PC-3 (cell line): Measurements from ENCODE around the gene SRR. TPM values are rescaled to one million over a fixed set of nuclear protein-coding genes. Genes with fewer than 3 reads are reported as not detected.

ENCODE experiments used
- ATAC-seq: fragments of 200-7000 bp; cut with Tn5 transposase; 2 replicates; pipeline ENCODE4 v1.9.1; 2020; ENCODE audit warnings: mild to moderate bottlenecking, moderate library complexity
- BruUV-seq: library from RNA; stranded (reverse); fragments of 400-500 nt; replicated peaks from 2 replicates; lab custom pipeline; 2021; lab: Mats Ljungman, UMichigan
- CTCF ChIA-PET: fragments of 300-600 bp; sonication (Branson Sonifier 250); formaldehyde crosslinking; loops from one replicate; lab custom pipeline; 2022; ENCODE audit warnings: antibody characterized with exemption; lab: Charles Lee
- POLR2A ChIA-PET: fragments of 300-600 bp; sonication (Branson Sonifier 250); formaldehyde crosslinking; loops from one replicate; lab custom pipeline; 2022; ENCODE audit warnings: antibody characterized with exemption; ENCODE audit not compliant: unreplicated experiment; lab: Charles Lee
- DNase-seq: peaks from one replicate; pipeline ENCODE4 v3.0.0-alpha.2; 2015
- H2AFZ ChIP-seq: fragments of 300-600 bp; sonication (generic); 2 replicates; pipeline ENCODE4 v1.6.0; 2016; ENCODE audit warnings: antibody characterized with exemption, low read length
- H3F3A ChIP-seq: fragments of 300-600 bp; sonication (generic); one replicate; pipeline ENCODE4 v1.6.0; 2017; ENCODE audit warnings: antibody characterized with exemption, low read length, control low read depth, mild to moderate bottlenecking; ENCODE audit not compliant: unreplicated experiment
- H3K27ac ChIP-seq: fragments of 300-600 bp; sonication (generic); 2 replicates; pipeline ENCODE4 v1.5.1; 2016; ENCODE audit warnings: mild to moderate bottlenecking, low read length
- H3K27me3 ChIP-seq: fragments of 300-600 bp; sonication (generic); 2 replicates; pipeline ENCODE4 v1.6.1; 2016; ENCODE audit warnings: low read length, mixed read lengths
- H3K36me3 ChIP-seq: fragments of 300-600 bp; sonication (generic); 2 replicates; pipeline ENCODE4 v1.6.1; 2016; ENCODE audit warnings: low read depth, mixed run types, low read length, mixed read lengths
- H3K4me1 ChIP-seq: fragments of 300-600 bp; sonication (generic); 2 replicates; pipeline ENCODE4 v1.5.1; 2016; ENCODE audit warnings: low read length; ENCODE audit not compliant: insufficient read depth
- H3K4me2 ChIP-seq: fragments of 300-600 bp; sonication (generic); 2 replicates; pipeline ENCODE4 v1.6.0; 2016; ENCODE audit warnings: low read length
- H3K4me3 ChIP-seq: fragments of 300-600 bp; sonication (generic); 2 replicates; pipeline ENCODE4 v1.5.1; 2016; ENCODE audit warnings: mild to moderate bottlenecking, low read length, mixed read lengths
- H3K79me2 ChIP-seq: fragments of 300-600 bp; sonication (generic); 2 replicates; pipeline ENCODE4 v1.6.1; 2017; ENCODE audit warnings: low read length, mixed read lengths
- H3K9ac ChIP-seq: fragments of 300-600 bp; sonication (generic); 2 replicates; pipeline ENCODE4 v1.6.0; 2016; ENCODE audit warnings: mild to moderate bottlenecking, low read length
- H3K9me2 ChIP-seq: fragments of 300-600 bp; sonication (generic); replicated peaks from 2 replicates; pipeline ENCODE4 v1.6.1; 2016; ENCODE audit warnings: mixed run types, low read length, mixed read lengths
- H3K9me3 ChIP-seq: fragments of 300-600 bp; sonication (generic); 2 replicates; pipeline ENCODE4 v1.6.1; 2016; ENCODE audit warnings: low read length, mixed read lengths
- H4K20me1 ChIP-seq: fragments of 300-600 bp; sonication (generic); 2 replicates; pipeline ENCODE4 v1.6.1; 2016; ENCODE audit warnings: low read length, mixed read lengths
- CTCF ChIP-seq: fragments of 300-600 bp; sonication (generic); conservative IDR thresholded peaks from 2 replicates; pipeline ENCODE4 v1.5.1; 2017; ENCODE audit warnings: antibody characterized with exemption, low read depth, mild to moderate bottlenecking, low read length
- EZH2 ChIP-seq: fragments of 300-600 bp; sonication (generic); IDR thresholded peaks from one replicate; pipeline ENCODE4 v1.6.1; 2017; ENCODE audit warnings: antibody characterized with exemption, mild to moderate bottlenecking, low read length; ENCODE audit not compliant: unreplicated experiment
- EZH2phosphoT487 ChIP-seq: fragments of 300-600 bp; sonication (generic); IDR thresholded peaks from 2 replicates; pipeline ENCODE4 v1.6.1; 2018; ENCODE audit warnings: mild to moderate bottlenecking, antibody characterized with exemption, low read length, borderline replicate concordance
- intact Hi-C: fragments of 100-400 bp; cut with micrococcal nuclease; formaldehyde crosslinking; loops from 2 replicates; pipeline ENCODE4 v1.9.0; 2023
- total RNA-seq: library from RNA; depleted of rRNA; stranded (reverse); fragments of >200 nt; gene quantifications from 2 replicates; pipeline ENCODE4 v1.2.3, GENCODE V29; 2014

SRR gene
- total RNA-seq, 1 experiment from 2014 or later = 12.0 TPM

DNA sequence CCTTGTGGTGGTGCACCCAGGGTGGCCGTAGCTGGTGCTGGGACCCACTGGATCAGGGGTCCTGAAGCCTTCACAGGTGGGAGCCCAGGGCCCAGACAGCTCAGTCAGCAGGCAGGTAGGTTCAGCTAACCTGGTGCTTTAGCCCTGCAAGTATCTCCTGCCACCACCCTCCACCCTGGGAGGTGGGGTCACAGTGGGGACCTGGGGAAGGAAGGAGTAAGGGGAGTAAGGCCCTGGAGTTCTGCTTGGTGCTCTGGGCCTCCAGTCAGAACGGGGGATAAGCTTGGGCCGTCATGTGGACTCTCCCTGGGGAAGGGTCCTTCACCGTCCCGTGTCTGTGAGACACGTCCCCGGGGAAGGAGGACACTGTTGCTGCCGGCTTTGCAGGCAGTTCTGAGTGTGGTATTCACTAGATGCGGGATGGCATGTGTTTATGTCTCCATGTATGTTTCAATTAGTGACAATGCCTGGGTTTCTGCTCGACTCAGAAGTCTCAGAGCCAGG is 54.2 kb downstream of the SRR start:
- no peak for DNase-seq
- Histone ChIP-seq H3K9ac (no peak overlapping the region), H3K9me3 (no peaks in the 10 kb centered on the region), H3K79me2 (no peaks in the 10 kb centered on the region), H3K36me3 (no peaks in the 10 kb centered on the region), H3K9me2 (no peaks in the 10 kb centered on the region), H3K27me3 (no peaks in the 10 kb centered on the region), H3K27ac (no peak overlapping the region), H4K20me1 (no peaks in the 10 kb centered on the region), H3K4me2 (no peak overlapping the region), H3K4me1 (peaks cover 24% of the 10 kb centered on the region), H3F3A (no peaks in the 10 kb centered on the region), H2AFZ (no peak overlapping the region), H3K4me3 (no peak overlapping the region)
- intact Hi-C loops = loop anchor here (2.0 kb wide), 1 partner anchor 43 kb away; the partner anchor contains the start of gene MNT
- BruUV-seq = no TSS peak
- no peak for ATAC-seq
- ChIA-PET CTCF (no interaction called here), POLR2A (no interaction called here)
- TF ChIP-seq EZH2 (no peak), EZH2phosphoT487 (no peak), CTCF (no peak)

GRCh38 chr17:2361010-2361760 is 57.4 kb downstream of the SRR start:
- H3K4me3 ChIP-seq = no peak overlapping the region
- H3K9ac ChIP-seq = no peak overlapping the region
- H3K27me3 ChIP-seq = no peaks in the 10 kb centered on the region
- no peaks in the 10 kb centered on the region for H3K36me3 ChIP-seq
- BruUV-seq = no TSS peak
- H2AFZ ChIP-seq = no peak overlapping the region
- intact Hi-C loops = no loop called here
- no peak overlapping the region for H3K4me2 ChIP-seq
- no peaks in the 10 kb centered on the region for H4K20me1 ChIP-seq
- POLR2A ChIA-PET = no interaction called here
- no peak for DNase-seq
- no peaks in the 10 kb centered on the region for H3K9me3 ChIP-seq
- no peak overlapping the region for H3K27ac ChIP-seq
- CTCF ChIA-PET = no interaction called here
- no peaks in the 10 kb centered on the region for H3K79me2 ChIP-seq
- no peak for TF ChIP-seq EZH2
- no peak for TF ChIP-seq EZH2phosphoT487
- no peak for TF ChIP-seq CTCF
- ATAC-seq = no peak
- H3K9me2 ChIP-seq = no peaks in the 10 kb centered on the region
- H3F3A ChIP-seq = no peaks in the 10 kb centered on the region
- H3K4me1 ChIP-seq = peaks cover 17% of the 10 kb centered on the region

DNA sequence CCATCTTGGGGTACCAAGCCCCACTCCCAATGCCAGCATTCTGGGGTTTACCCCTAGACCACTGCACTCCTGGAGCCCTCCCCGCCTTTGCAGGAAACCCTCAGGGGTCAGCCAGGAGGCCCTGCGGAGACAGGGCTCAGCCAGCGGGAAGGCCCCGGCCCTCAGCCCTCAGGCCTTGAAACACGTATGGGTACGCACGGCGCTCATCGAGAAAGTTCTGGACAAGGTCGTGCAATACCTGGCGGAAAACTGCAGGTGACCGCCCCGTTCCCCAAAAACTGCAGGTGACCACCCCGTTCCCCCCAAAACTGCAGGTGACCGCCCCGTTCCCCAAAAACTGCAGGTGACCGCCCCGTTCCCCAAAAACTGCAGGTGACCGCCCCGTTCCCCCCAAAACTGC is 58.3 kb downstream of the SRR start:
- Histone ChIP-seq H3K4me3 (no peak overlapping the region), H3K36me3 (no peaks in the 10 kb centered on the region), H3K27ac (no peak overlapping the region), H2AFZ (no peak overlapping the region), H3K9me2 (no peaks in the 10 kb centered on the region), H3K9me3 (no peaks in the 10 kb centered on the region), H3K79me2 (no peaks in the 10 kb centered on the region), H3K4me1 (peaks cover 17% of the 10 kb centered on the region), H3K9ac (no peak overlapping the region), H3K4me2 (no peak overlapping the region), H4K20me1 (no peaks in the 10 kb centered on the region), H3F3A (no peaks in the 10 kb centered on the region), H3K27me3 (no peaks in the 10 kb centered on the region)
- intact Hi-C loops = no loop called here
- ChIA-PET CTCF (no interaction called here), POLR2A (no interaction called here)
- no peak for DNase-seq
- no peak for ATAC-seq
- no TSS peak for BruUV-seq
- no peak for TF ChIP-seq CTCF
- no peak for TF ChIP-seq EZH2phosphoT487
- no peak for TF ChIP-seq EZH2
